Measurements from ENCODE around the gene ZC3H11A. TPM values are rescaled to one million over a fixed set of nuclear protein-coding genes. Genes with fewer than 3 reads are reported as not detected.

ZC3H11A gene
- total RNA-seq, 1 experiment from 2014 or later, result 95.9 TPM

DNA sequence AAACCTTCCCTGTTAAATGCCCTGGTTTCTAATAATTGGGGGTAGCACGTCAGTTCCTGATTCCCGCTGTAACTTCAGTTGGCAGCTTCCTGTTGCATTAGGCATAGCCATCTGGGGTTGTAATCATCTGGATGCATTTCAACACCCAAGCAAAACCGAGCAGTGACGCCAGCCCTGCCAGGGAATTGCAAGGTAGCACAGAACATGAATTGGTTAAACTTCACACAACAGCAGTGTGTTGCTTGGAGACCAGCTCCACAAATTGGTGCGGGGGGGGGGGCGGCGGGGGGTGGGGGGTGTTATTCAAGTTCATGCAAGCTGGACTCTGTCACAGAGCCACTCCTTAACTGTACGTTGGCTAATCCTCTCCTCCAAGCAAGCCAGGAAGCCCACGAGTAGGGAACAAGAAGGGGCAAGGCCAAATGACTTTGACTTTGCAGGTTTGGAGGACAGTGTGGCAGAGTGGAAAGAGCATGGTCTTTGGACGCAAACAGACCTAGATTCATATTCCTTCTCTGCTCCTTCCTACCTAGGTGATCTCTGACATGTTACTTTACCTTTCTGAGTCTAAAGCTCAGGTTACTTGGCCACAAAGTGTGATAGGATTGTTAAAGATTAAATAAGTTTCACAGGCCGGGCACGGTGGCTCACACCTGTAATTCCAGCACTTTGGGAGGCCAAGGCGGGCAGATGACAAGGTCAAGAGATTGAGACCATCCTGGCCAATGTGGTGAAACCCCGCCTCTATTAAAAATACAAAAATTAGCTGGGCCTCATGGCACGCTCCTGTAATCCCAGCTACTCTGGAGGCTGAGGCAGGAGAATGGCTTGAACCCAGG, 25.7 kb upstream of the ZC3H11A start:
- H4K5ac ChIP-seq (ENCODE audit: insufficient read length, low read depth, low read length), result no peak overlapping the region
- TF ChIP-seq CTCF (conservative IDR thresholded peaks at IDR 0.05), result no peak
- no peak overlapping the region for H2AK5ac ChIP-seq (ENCODE audit: insufficient read length, low read length)
- no peak overlapping the region for H2AFZ ChIP-seq (ENCODE audit: low read length)
- WGBS (ENCODE audit: extremely low coverage, insufficient read length, low lambda C conversion rate), result no CpG with 5 or more reads among the region's 15 CpGs
- H3K14ac ChIP-seq (ENCODE audit: insufficient read depth, low read length), result no peak overlapping the region
- H3K27me3 ChIP-seq (ENCODE audit: insufficient read depth, low read length), result no peaks in the 10 kb centered on the region
- H4K91ac ChIP-seq (ENCODE audit: insufficient read length, low read depth, low read length), result no peak overlapping the region
- H3K9ac ChIP-seq (ENCODE audit: extremely low read depth, insufficient read length, low read length), result no peak overlapping the region
- no peak overlapping the region for H2BK120ac ChIP-seq (ENCODE audit: low read depth, low read length, poor library complexity, severe bottlenecking)
- no peak overlapping the region for H2BK20ac ChIP-seq (ENCODE audit: low read depth, low read length, poor library complexity, severe bottlenecking)
- H2BK15ac ChIP-seq (ENCODE audit: low read depth, low read length), result no peak overlapping the region
- H3K4ac ChIP-seq (ENCODE audit: low read depth, low read length), result no peak overlapping the region
- no peak overlapping the region for H3K56ac ChIP-seq (ENCODE audit: insufficient read length, low read depth, low read length)
- no peak overlapping the region for H3K27ac ChIP-seq (ENCODE audit: insufficient read length, low read depth, low read length)
- H3K9me3 ChIP-seq (ENCODE audit: control insufficient read depth, low read depth, low read length), result no peaks in the 10 kb centered on the region
- H3K36me3 Mint-ChIP-seq (ENCODE audit: insufficient read depth in 1 of 3, low read depth in 3 of 3), result 0 out of 7 replicates have a peak, but pooled peaks cover 0 to 2% (median 0%) of the 10 kb centered on the region in 3 experiments
- DNase-seq, result no peak
- no peak overlapping the region for H3K27ac Mint-ChIP-seq
- no peak overlapping the region for H3T11ph ChIP-seq (ENCODE audit: low read length)
- peaks cover 0 to 3% of the 10 kb centered on the region in 2 experiments; a peak in 1 of 5 replicates for H3K9me3 Mint-ChIP-seq
- no peak overlapping the region for H3K4me2 ChIP-seq (ENCODE audit: insufficient read depth, insufficient read length, low read length)
- H3K18ac ChIP-seq (ENCODE audit: insufficient read length, low read depth, low read length), result no peak overlapping the region
- H2BK5ac ChIP-seq (ENCODE audit: insufficient read length, low read length), result no peak overlapping the region
- H3K27me3 Mint-ChIP-seq (ENCODE audit: low read depth), result no peaks in the 10 kb centered on the region
- no peaks in the 10 kb centered on the region for H3K23me2 ChIP-seq (ENCODE audit: insufficient read length, low read depth, low read length, poor library complexity, severe bottlenecking)
- H4K20me1 ChIP-seq (ENCODE audit: control insufficient read depth, insufficient read depth, insufficient read length), result no peaks in the 10 kb centered on the region
- H3K79me1 ChIP-seq (ENCODE audit: insufficient read depth, low read depth, low read length, poor library complexity, severe bottlenecking), result no peaks in the 10 kb centered on the region
- no peak overlapping the region for H4K8ac ChIP-seq (replicated peaks; ENCODE audit: insufficient read length, low read depth, low read length)
- H3K79me2 ChIP-seq (ENCODE audit: insufficient read depth, low read length), result no peaks in the 10 kb centered on the region
- H3K4me1 ChIP-seq (ENCODE audit: insufficient read depth, low read length), result no peaks in the 10 kb centered on the region; the same call in 1 of the 2 replicates
- peaks cover 10 to 32% of the 10 kb centered on the region in 2 experiments; a peak in 3 of 4 replicates for H3K4me1 Mint-ChIP-seq
- H3K4me3 Mint-ChIP-seq, result no peak overlapping the region
- no peak overlapping the region for H3K23ac ChIP-seq (ENCODE audit: insufficient read length, low read depth, low read length)
- H2BK12ac ChIP-seq (ENCODE audit: insufficient read length, low read depth, low read length), result no peak overlapping the region

Data from H9 (cell line).